ENCODE results near the gene ADGRV1.
"Not testable (repeated sequence)": the region's sequence is repeated elsewhere in the genome, so short reads cannot be mapped to it uniquely, and the experiment has no call there.

Gene ADGRV1

DNA sequence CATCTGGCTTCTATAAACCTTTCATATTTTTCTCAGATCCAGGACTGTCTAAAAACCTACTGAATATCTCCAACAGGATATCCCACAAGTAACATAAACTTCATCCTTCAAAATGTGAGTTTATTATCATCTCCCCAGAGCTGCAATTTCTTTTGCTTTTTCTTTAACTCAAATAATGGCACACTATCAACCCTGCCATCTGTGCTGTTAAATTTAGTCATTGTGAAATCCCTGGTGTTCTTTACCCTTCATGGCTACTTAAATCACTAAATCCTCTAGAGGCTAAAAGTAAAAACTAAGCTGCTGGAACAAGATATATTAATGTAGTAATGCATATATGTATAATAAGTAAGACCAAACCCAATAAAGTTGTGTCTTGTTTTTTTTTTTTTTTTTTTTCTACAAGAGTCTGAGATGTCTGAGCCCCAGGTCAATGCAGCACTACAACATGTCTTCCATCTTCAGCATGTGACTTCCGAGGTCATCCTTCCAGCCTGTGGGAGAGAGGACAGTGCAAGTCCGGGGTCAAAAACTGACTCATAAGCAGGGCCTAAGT, 362.9 kb downstream of the ADGRV1 start:
- DNase-seq: no peak

- DNase-seq: not testable (repeated sequence)
These were observed 365.6 kb downstream of the ADGRV1 start for GRCh38 chr5:90924222-90924621.

- not testable (repeated sequence) for DNase-seq
These were observed 370.6 kb downstream of the ADGRV1 start for GRCh38 chr5:90929013-90929839.

DNA sequence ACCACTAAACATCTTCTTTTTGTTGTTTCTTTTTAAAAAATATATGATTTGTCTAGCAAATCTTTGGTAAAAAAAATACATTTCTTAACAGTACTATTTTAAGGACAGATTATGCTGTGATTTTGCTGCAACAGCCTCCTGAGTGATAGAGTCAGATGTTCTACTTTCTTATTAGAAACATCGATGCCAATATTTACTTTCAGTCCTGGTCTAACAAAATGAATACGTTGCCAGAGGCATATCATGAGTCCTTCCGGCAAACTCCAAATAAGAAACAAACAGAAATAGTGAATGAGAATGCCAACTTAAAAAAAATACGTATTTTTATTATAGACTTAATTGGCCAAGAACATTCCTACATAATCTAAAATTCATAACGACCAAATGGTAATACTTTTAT, 371.5 kb downstream of the ADGRV1 start:
- DNase-seq: no peak

DNA sequence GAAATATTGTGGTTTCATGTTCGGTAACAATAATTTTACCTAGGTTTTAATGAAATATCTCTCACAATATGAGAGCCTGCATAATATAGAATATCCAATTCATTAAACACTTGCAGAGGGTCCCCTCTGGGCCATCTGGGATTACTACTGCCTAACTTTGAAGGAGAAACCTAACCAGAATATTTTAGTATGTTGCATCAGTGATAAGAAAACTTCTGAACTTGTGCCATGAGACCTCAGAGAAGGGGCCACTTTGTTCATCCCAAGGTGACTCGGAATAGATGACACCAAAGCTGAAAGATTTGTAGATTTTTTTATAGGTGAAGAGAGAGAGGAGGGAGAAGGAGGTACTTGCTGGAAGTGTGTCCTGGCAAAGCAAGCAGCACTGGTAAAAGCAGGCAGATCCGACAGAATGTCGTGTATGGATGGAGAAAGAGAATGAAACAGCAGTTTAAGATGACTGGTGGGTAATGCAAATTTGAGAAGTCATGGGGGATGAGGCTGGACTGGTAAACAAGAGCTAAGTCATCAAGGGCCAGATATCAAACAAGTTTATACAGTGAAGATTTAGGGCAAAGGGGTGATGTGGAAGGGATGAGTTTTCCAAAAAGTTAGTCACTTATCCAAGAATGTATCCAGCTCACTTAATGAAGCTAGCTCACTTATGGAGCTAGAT, 372.3 kb downstream of the ADGRV1 start:
- DNase-seq: no peak

- DNase-seq: no peak
These were observed 373.6 kb downstream of the ADGRV1 start for GRCh38 chr5:90932052-90932699.

DNA sequence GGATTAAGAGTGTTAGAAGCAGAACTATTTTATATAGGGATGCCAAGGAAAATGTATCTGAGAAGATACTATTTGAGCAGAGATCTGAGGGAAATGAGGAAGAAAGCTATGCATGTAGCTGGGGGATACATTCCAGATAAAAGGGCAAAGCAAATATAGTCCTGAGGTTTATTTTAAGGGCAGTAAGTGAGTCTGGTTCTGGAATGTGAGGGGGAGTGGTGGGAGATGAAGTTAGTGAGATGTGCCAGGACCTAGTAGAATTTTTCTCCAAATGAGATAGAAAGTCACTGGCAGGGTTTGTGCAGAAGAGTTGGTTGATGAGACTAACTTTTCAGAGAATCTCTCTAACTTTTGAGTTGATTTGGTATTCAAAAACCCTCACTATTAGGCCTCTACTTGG, 374.7 kb downstream of the ADGRV1 start:
- DNase-seq: no peak

- no peak for DNase-seq
These were observed 375.6 kb downstream of the ADGRV1 start for GRCh38 chr5:90934091-90934719.

- DNase-seq: no peak
These were observed 376.1 kb downstream of the ADGRV1 start for GRCh38 chr5:90934738-90935137.

GRCh38 chr5:90939211-90939610, 380.6 kb downstream of the ADGRV1 start:
- DNase-seq: no peak

- peak in 2 of 4 experiments; percentile 4 to 6 for DNase-seq
These were observed 381.8 kb downstream of the ADGRV1 start for GRCh38 chr5:90940227-90940995.

DNA sequence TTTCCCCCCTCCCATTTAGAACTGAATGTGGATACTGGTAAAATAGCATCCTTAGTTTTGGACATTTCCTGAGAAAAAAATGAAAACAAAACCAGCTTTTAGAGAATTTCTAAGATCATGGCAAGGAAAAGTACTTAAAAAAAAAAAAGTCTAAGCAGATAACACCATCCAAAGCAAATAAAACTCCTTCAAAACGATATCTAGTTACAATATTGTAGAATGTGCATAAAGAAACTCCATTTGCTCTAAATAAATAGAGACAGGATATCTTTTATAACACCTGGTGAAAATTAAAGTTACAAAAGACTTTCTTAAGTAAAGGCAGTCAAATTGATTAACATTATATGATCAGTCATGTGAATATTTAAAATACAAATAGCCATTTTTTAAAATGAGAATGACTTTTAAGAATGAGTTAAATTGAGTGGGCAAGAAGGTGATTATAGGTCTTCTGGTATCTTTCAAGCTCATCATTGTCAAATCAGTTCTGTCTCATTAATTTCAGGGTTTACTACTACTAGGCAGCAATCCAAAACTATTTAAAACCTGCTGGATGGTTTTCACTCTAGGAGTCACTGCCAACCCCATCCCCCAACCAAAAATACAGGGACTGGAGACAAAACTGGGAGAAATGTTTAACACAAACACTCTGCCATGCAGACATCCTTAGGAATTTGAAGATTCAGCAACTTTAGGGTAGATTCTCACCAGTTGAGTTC, 382.6 kb downstream of the ADGRV1 start:
- DNase-seq: no peak

DNA sequence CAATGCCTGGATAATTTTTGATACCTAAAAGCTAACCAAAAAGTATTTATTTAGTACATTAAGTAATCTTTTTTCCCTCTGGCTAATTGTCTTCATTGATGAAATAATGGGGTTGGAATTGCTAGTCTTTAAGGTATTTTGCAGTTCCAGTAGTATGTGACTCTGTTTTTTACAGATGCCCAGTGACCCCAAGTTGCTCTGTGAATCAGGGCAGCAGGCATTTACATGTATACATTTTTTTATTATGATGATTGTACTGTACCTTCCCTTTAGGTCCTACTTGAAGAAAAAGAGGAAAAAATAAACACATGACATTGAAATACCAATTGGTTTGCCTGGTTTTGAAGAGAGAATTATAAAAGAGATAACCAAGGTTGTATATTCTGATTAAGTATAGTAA, 385.5 kb downstream of the ADGRV1 start:
- no peak for DNase-seq

GRCh38 chr5:90947667-90948066, 389.1 kb downstream of the ADGRV1 start:
- no peak for DNase-seq

GRCh38 chr5:90948969-90949368, 390.4 kb downstream of the ADGRV1 start:
- no peak for DNase-seq

- no peak for DNase-seq
These were observed 391.1 kb downstream of the ADGRV1 start for GRCh38 chr5:90949469-90950358.

DNA sequence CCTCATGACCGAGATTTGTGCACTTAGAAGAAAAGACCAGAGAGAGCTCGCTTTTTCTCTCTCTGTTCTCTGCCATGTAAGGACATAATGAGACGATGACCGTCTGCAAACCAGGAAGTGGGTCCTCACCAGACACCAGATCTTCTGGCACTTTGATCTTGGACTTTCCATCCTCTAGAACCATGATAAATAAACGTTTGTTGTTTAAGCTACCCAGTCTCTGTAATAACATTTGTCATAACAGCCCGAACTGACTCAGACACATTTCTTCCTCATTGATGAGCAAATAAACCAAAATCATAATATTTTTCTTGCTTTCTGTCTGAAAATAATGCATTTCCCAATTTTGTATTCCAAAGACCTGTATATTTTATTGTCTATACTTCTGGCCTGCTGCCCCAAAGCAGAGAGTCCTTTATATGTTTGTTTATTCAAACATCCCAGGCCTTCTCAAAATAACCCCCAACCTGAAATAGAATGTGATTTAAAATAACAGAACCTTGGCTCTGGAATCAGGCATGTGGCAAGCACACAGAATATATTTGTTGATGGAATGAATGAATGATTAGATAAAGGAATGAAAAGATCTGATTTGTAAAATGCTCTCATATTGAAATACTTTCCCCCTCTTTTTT, 396.5 kb downstream of the ADGRV1 start:
- DNase-seq: no peak

- no peak for DNase-seq
These were observed 398.0 kb downstream of the ADGRV1 start for GRCh38 chr5:90956511-90957097.

DNA sequence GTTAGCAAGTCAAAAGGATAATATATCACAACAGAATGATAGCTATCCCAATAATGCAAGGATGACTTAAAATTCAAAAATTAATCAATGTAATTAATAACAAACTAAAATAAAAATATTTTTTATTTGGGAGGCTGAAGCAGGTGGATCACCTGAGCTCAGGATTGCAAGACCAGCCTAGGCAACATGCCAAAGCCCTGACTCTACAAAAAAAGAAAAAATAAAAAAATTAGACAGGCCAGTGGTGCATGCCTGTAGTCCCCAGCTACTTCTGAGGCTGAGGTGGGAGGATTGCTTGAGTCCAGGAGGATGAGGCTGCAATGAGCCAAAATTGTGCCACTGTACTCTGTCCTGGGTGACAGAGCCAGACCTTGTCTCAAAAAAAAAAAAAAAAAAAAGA, 399.3 kb downstream of the ADGRV1 start:
- no peak for DNase-seq

GRCh38 chr5:90959262-90959661, 400.7 kb downstream of the ADGRV1 start:
- no peak for DNase-seq
